K562 (cell line): Measurements from ENCODE around the gene PSMD4. TPM values are rescaled to one million over a fixed set of nuclear protein-coding genes. Genes with fewer than 3 reads are reported as not detected.
A peak's percentile ranks its signal among the peaks of the same experiment; 100 is the strongest.

ENCODE experiments used
- MEF2D ChIP-seq: conservative IDR thresholded peaks from 2 replicates; pipeline ENCODE4 v1.6.1; 2016; ENCODE audit warnings: low read depth, missing genetic modification characterization, missing compliant biosample characterization
- PRMT5 ChIP-seq: sonication (generic); formaldehyde crosslinking; IDR thresholded peaks from 2 replicates; pipeline ENCODE4 v1.5.0; 2020; ENCODE audit warnings: missing genetic modification reagents
- STAT5B ChIP-seq: fragments of 250-450 bp; sonication (Bioruptor Pico); IDR thresholded peaks from 2 replicates; pipeline ENCODE4 v1.8.0; 2021; ENCODE audit warnings: mild to moderate bottlenecking, inconsistent platforms
- TAF9B ChIP-seq: fragments of 450-650 bp; IDR thresholded peaks from 2 replicates; pipeline ENCODE4 v1.6.1; 2018; ENCODE audit warnings: mild to moderate bottlenecking; ENCODE audit not compliant: partially characterized antibody
- ZNF165 ChIP-seq: fragments of 250-450 bp; sonication (Bioruptor Pico); IDR thresholded peaks from 2 replicates; pipeline ENCODE4 v1.4.0; 2020; ENCODE audit warnings: borderline replicate concordance
- polyA plus RNA-seq, 8 experiments: library from polyadenylated mRNA; depleted of rRNA in 4 of 8; stranded (reverse) in 5 of 8; unstranded in 3 of 8; fragments of >200 nt; fragmentation: Nextera tagmentation in 2 of 8; fragmentation: Illumina TruSeq in 1 of 8; extraction: Ambion mirVana in 2 of 8; extraction: Trizol in 1 of 8; gene quantifications; 2 replicates each; pipeline versions ENCODE4 v1.2.1 to v1.2.3, GENCODE V29; 2011 to 2014; ENCODE audit warnings: inconsistent platforms in 1 of 8, missing spikeins in 1 of 8
- total RNA-seq, 7 experiments: library from RNA; depleted of rRNA in 6 of 7; stranded (reverse); fragments of >200 nt in 6 of 7; fragmentation: Illumina TruSeq in 2 of 7; extraction: Trizol in 2 of 7; gene quantifications; 2 replicates each; pipeline versions ENCODE4 v1.2.1 to v1.2.3, GENCODE V29; 2011 to 2021; ENCODE audit warnings: low replicate concordance in 1 of 7
- TF ChIP-seq, protein P1 (sequence below): fragments of 450-650 bp; IDR thresholded peaks from 2 replicates; pipeline ENCODE4 v1.6.1; 2017; ENCODE audit warnings: antibody characterized with exemption, mild to moderate bottlenecking
- TF ChIP-seq, protein P2 (sequence below): fragments of 450-650 bp; IDR thresholded peaks from 2 replicates; pipeline ENCODE4 v1.6.1; 2016

The PSMD4 gene
- total and polyA plus RNA-seq, 9 of the 15 experiments (the other 6 are each of a cell fraction or from before 2014, with no cell fraction given) = 194 to 353 (median 295) TPM

DNA sequence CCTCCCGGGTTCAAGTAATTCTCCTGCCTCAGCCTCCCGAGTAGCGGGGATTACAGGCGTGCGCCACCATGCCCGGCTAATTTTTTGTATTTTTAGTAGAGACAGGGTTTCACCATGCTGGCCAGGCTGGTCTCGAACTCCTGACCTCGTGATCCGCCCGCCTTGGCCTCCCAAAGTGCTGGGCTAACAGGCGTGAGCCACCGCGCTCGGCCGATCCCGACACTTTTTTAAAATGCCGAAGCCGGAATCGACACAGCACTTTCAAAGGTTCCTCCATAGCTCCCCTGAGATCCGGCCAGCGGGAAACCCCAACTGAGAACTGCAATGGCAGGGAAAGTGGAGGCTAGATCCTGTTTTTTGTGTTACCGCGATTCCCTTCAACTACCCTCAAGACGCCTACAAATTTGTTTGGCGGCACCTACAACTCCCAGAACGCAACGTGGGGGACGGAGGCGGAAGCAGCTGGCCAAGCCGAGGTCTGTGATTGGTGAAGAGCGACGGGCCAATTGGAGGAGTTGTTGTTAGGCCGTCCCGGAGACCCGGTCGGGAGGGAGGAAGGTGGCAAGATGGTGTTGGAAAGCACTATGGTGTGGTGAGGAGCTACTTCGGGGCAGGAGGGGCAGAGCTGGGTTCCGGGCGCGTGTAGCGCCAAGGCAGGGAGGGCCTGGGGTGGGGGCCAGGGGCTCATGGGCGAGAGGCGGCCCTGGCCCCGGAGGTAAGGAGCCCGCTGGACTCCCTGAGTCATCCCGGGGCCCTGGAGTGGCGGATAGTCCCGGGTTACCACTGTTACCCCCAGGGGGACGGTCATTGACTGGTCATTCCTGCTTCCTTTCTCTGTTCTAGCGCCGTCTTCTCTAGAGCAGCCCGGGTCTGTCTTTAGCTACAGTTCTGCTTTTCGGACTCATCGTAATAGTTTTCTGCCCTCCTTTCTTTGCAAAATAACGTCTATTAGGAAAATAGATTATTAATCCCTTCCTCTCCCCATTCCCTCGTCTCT, at the start of gene PSMD4 (continued):
- TF ChIP-seq, protein P1, sequence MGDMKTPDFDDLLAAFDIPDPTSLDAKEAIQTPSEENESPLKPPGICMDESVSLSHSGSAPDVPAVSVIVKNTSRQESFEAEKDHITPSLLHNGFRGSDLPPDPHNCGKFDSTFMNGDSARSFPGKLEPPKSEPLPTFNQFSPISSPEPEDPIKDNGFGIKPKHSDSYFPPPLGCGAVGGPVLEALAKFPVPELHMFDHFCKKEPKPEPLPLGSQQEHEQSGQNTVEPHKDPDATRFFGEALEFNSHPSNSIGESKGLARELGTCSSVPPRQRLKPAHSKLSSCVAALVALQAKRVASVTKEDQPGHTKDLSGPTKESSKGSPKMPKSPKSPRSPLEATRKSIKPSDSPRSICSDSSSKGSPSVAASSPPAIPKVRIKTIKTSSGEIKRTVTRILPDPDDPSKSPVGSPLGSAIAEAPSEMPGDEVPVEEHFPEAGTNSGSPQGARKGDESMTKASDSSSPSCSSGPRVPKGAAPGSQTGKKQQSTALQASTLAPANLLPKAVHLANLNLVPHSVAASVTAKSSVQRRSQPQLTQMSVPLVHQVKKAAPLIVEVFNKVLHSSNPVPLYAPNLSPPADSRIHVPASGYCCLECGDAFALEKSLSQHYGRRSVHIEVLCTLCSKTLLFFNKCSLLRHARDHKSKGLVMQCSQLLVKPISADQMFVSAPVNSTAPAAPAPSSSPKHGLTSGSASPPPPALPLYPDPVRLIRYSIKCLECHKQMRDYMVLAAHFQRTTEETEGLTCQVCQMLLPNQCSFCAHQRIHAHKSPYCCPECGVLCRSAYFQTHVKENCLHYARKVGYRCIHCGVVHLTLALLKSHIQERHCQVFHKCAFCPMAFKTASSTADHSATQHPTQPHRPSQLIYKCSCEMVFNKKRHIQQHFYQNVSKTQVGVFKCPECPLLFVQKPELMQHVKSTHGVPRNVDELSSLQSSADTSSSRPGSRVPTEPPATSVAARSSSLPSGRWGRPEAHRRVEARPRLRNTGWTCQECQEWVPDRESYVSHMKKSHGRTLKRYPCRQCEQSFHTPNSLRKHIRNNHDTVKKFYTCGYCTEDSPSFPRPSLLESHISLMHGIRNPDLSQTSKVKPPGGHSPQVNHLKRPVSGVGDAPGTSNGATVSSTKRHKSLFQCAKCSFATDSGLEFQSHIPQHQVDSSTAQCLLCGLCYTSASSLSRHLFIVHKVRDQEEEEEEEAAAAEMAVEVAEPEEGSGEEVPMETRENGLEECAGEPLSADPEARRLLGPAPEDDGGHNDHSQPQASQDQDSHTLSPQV = no peak
- TF ChIP-seq MEF2D (tag) (no peak), PRMT5 (CRISPR knock-in tag) (no peak), STAT5B (no peak), ZNF165 (CRISPR knock-in tag) (no peak), TAF9B (peak; percentile 87)
- TF ChIP-seq, protein P2, sequence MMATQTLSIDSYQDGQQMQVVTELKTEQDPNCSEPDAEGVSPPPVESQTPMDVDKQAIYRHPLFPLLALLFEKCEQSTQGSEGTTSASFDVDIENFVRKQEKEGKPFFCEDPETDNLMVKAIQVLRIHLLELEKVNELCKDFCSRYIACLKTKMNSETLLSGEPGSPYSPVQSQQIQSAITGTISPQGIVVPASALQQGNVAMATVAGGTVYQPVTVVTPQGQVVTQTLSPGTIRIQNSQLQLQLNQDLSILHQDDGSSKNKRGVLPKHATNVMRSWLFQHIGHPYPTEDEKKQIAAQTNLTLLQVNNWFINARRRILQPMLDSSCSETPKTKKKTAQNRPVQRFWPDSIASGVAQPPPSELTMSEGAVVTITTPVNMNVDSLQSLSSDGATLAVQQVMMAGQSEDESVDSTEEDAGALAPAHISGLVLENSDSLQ = peak; percentile 35; the same call in 1 of the 2 replicates
